RWPE2 (cell line): Measurements from ENCODE around the gene AGR2.

Experiments
- ATAC-seq: fragments of 200-7000 bp; cut with Tn5 transposase; 3 replicates; pipeline ENCODE4 v1.9.1; 2021; ENCODE audit warnings: low read depth
- DNase-seq: peaks from one replicate; pipeline ENCODE4 v3.0.0-alpha.2; 2020; ENCODE audit warnings: low spot score
- H3K27ac ChIP-seq: fragments of 450-650 bp; 2 replicates; pipeline ENCODE4 v1.5.1; 2017; ENCODE audit warnings: mild to moderate bottlenecking; ENCODE audit not compliant: poor library complexity, severe bottlenecking
- H3K27me3 ChIP-seq: fragments of 250-450 bp; sonication (Bioruptor Pico); 2 replicates; pipeline ENCODE4 v1.5.1; 2021; ENCODE audit warnings: mild to moderate bottlenecking, moderate library complexity; ENCODE audit not compliant: insufficient read depth, poor library complexity, severe bottlenecking
- H3K36me3 ChIP-seq: fragments of 250-450 bp; sonication (Bioruptor Pico); 2 replicates; pipeline ENCODE4 v1.5.1; 2020; ENCODE audit warnings: low read depth, mild to moderate bottlenecking, moderate library complexity
- H3K4me1 ChIP-seq: fragments of 250-450 bp; sonication (Bioruptor Pico); 2 replicates; pipeline ENCODE4 v1.5.1; 2021; ENCODE audit warnings: mild to moderate bottlenecking, moderate library complexity; ENCODE audit not compliant: insufficient read depth, poor library complexity, severe bottlenecking
- H3K4me3 ChIP-seq: fragments of 250-450 bp; sonication (Bioruptor Pico); 2 replicates; pipeline ENCODE4 v1.5.1; 2021; ENCODE audit warnings: mild to moderate bottlenecking, moderate library complexity; ENCODE audit not compliant: severe bottlenecking
- H3K9me3 ChIP-seq: fragments of 250-450 bp; sonication (Bioruptor Pico); 2 replicates; pipeline ENCODE4 v1.5.1; 2021; ENCODE audit warnings: mild to moderate bottlenecking, moderate library complexity; ENCODE audit not compliant: severe bottlenecking
- TF ChIP-seq, protein P1 (sequence below): fragments of 450-650 bp; IDR thresholded peaks from one replicate; pipeline ENCODE4 v1.5.1; 2017; ENCODE audit warnings: mild to moderate bottlenecking, moderate library complexity; ENCODE audit not compliant: poor library complexity, severe bottlenecking

The AGR2 gene

DNA sequence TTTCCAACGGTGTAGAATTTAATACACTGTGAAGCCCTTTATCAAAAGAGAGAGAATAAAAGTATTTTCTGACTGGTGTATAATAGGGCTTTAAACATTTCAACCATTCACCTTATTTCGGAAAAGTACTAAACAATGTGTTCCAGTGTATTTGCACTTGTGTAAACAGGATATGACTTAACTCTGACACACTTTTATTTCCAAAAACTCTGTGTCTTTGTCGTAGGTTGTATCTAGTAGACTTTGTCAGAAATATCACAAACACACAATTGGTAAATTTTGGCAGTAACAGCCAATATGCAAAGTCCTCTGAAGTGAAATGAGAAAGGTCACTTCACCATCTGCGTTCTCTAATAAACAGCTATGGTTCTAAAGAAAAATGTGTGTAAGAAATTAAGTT is 61.6 kb downstream of the AGR2 start:
- H3K9me3 ChIP-seq = no peaks in the 10 kb centered on the region
- no peak overlapping the region for H3K4me3 ChIP-seq
- TF ChIP-seq, protein P1, sequence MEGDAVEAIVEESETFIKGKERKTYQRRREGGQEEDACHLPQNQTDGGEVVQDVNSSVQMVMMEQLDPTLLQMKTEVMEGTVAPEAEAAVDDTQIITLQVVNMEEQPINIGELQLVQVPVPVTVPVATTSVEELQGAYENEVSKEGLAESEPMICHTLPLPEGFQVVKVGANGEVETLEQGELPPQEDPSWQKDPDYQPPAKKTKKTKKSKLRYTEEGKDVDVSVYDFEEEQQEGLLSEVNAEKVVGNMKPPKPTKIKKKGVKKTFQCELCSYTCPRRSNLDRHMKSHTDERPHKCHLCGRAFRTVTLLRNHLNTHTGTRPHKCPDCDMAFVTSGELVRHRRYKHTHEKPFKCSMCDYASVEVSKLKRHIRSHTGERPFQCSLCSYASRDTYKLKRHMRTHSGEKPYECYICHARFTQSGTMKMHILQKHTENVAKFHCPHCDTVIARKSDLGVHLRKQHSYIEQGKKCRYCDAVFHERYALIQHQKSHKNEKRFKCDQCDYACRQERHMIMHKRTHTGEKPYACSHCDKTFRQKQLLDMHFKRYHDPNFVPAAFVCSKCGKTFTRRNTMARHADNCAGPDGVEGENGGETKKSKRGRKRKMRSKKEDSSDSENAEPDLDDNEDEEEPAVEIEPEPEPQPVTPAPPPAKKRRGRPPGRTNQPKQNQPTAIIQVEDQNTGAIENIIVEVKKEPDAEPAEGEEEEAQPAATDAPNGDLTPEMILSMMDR = no peak
- DNase-seq (no peak), ATAC-seq (no peak)
- peak overlapping the region; percentile 20 for H3K27ac ChIP-seq
- H3K36me3 ChIP-seq = no peaks in the 10 kb centered on the region
- no peaks in the 10 kb centered on the region for H3K27me3 ChIP-seq
- H3K4me1 ChIP-seq = peaks cover 20% of the 10 kb centered on the region

DNA sequence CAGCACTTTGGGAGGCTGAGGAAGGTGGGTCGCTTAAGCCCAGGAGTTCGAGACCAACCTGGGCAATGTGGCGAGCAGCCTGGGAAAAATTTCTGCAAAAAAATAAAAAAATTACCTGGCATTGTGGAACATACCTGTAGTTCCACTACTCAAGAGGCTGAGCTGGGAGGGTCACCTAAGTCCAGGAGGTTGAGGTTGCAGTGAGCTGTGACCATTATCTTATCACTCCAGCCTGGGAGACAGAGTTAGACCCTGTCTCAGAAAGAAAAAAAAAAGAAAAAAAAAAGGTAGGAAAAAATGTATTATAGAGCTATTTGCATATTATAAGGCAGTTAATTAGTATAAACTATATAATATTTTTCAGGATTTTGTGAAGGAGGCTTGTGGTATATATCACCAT is 62.3 kb downstream of the AGR2 start:
- ATAC-seq (no peak), DNase-seq (no peak)
- H3K9me3 ChIP-seq = no peaks in the 10 kb centered on the region
- no peak overlapping the region for H3K27ac ChIP-seq
- TF ChIP-seq, protein P1 = no peak
- H3K4me3 ChIP-seq = no peak overlapping the region
- no peaks in the 10 kb centered on the region for H3K36me3 ChIP-seq
- peaks cover 20% of the 10 kb centered on the region for H3K4me1 ChIP-seq
- no peaks in the 10 kb centered on the region for H3K27me3 ChIP-seq
